Measurements from ENCODE around the gene SMIM14.
"Not testable (repeated sequence)": the region's sequence is repeated elsewhere in the genome, so short reads cannot be mapped to it uniquely, and the experiment has no call there.

Gene SMIM14

DNA sequence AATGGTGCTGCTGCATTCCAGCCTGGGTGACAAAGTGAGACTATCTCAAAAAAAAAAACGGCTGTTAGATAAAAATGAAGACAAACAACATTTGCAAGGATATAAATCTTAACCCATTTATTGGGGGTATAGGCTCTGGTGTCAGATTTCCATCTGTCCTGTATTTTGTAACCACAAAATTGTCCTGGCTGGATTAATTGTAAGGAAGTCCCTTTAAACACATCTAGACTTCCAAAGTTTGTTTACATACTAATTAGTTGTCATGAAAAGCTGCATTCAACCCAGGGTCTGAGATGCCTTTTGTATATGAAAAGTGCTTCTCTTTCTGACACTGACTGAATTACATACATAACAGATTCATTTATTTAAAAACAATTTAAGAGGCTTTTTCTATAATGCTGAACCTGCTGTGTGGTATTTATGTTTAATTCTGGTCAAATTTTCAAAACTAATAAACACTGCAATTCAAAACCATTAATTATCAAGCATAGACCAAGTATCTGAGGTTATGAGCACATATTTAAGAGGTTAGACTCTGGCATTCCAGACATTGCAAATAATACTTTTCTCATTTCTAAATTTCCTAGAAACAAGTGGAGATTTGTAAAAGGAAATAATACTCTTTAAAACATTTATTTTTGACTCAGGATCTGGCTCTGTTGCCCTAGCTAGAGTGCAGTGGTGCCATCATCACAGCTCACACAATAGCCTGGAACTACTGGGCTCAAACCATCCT lies 93.9 kb downstream of the SMIM14 start:
- no peak overlapping the region for H3K27ac ChIP-seq
- no peak for TF ChIP-seq CTCF (conservative IDR thresholded peaks at IDR 0.05; ENCODE audit: low read depth)
- ChIA-PET CTCF (no interaction called here), POLR2A (ENCODE audit: low non-redundant PET) (no interaction called here)
- DNase-seq (ENCODE audit: low spot score), result no peak

GRCh38 chr4:39544080-39544479 lies 94.6 kb downstream of the SMIM14 start:
- H3K27ac ChIP-seq; DNase-seq (ENCODE audit: low spot score); CTCF ChIA-PET; POLR2A ChIA-PET (ENCODE audit: low non-redundant PET): not testable (repeated sequence)

- no peak overlapping the region for H3K27ac ChIP-seq
- no peak for TF ChIP-seq CTCF (conservative IDR thresholded peaks at IDR 0.05; ENCODE audit: low read depth)
- ChIA-PET POLR2A (ENCODE audit: low non-redundant PET) (no interaction called here), CTCF (interaction anchor here (0.6 to 1.6 kb wide), 3 partner anchors 12 to 73 kb away, joined by 3 to 4 read pairs (median 3); no protein-coding TSS in a partner anchor)
- DNase-seq (ENCODE audit: low spot score), result no peak
These were observed 95.6 kb downstream of the SMIM14 start for GRCh38 chr4:39543034-39543433.

GRCh38 chr4:39542611-39543012 lies 96.1 kb downstream of the SMIM14 start:
- no peak for TF ChIP-seq CTCF (conservative IDR thresholded peaks at IDR 0.05; ENCODE audit: low read depth)
- CTCF ChIA-PET, result interaction anchor here (0.6 to 1.6 kb wide), 3 partner anchors 13 to 73 kb away, joined by 3 to 4 read pairs (median 3); no protein-coding TSS in a partner anchor
- DNase-seq (ENCODE audit: low spot score), result no peak
- POLR2A ChIA-PET (ENCODE audit: low non-redundant PET), result interaction anchor here (1.2 kb wide), 1 partner anchor 15 kb away, joined by 3 read pairs; the partner anchor contains the start of gene UGDH
- H3K27ac ChIP-seq, result no peak overlapping the region

GRCh38 chr4:39541987-39542610 lies 96.6 kb downstream of the SMIM14 start:
- no peak for TF ChIP-seq CTCF (conservative IDR thresholded peaks at IDR 0.05; ENCODE audit: low read depth)
- H3K27ac ChIP-seq, result no peak overlapping the region
- CTCF ChIA-PET, result interaction anchor here (0.6 to 1.6 kb wide), 3 partner anchors 13 to 72 kb away, joined by 3 to 4 read pairs (median 3); no protein-coding TSS in a partner anchor
- no peak for DNase-seq (ENCODE audit: low spot score)
- POLR2A ChIA-PET (ENCODE audit: low non-redundant PET), result interaction anchor here (1.2 kb wide), 1 partner anchor 15 kb away, joined by 3 read pairs; the partner anchor contains the start of gene UGDH

DNA sequence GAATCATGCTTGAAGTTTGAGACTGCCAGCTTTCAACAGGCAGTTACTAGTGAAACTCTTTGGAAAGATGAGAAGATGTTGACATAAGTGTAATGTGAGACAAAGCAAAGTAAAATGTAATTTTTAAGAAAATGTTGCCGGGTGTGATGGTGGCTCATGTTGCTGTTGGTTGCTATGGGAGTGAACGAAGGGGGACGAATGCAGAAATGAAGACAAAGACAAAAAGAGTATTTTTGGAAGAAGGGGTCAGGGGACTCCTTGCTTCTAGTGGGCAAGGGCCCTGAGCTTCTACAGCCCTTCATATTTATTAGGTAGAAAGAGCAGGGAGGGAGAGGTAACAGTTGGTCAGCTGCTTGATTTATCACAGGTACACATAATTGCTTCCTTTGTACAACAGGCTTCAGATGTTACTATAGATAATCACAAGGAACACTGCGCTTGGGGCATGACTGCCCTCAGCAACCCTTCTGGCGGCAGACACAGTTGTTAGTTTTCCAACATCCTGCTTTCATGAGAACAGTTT lies 99.5 kb downstream of the SMIM14 start:
- POLR2A ChIA-PET (ENCODE audit: low non-redundant PET), result no interaction called here
- no peak for TF ChIP-seq CTCF (conservative IDR thresholded peaks at IDR 0.05; ENCODE audit: low read depth)
- H3K27ac ChIP-seq, result no peak overlapping the region
- DNase-seq (ENCODE audit: low spot score), result no peak
- CTCF ChIA-PET, result interaction anchor here (0.8 kb wide), 1 partner anchor 861 kb away, joined by 3 read pairs; no protein-coding TSS in a partner anchor

All from RWPE1 (cell line).